SU-DHL-6 (cell line): Measurements from ENCODE around the gene HDAC3.

ENCODE experiments used
- H2AFZ ChIP-seq: fragments of 200-600 bp; sonication (generic); 2 replicates; pipeline ENCODE4 v1.6.1; 2014; ENCODE audit warnings: low read depth, mild to moderate bottlenecking, moderate library complexity, mixed read lengths, antibody characterized with exemption, low read length; ENCODE audit not compliant: severe bottlenecking
- H3F3A ChIP-seq: fragments of 200-600 bp; shearing (Covaris generic); 2 replicates; pipeline ENCODE4 v1.6.0; 2016; ENCODE audit warnings: antibody characterized with exemption, mild to moderate bottlenecking; ENCODE audit not compliant: insufficient read depth
- H3K27ac ChIP-seq: fragments of 200-600 bp; sonication (generic); 2 replicates; pipeline ENCODE4 v1.5.1; 2016; ENCODE audit warnings: low read depth, mild to moderate bottlenecking, low read length, moderate library complexity, mixed read lengths
- H3K27me3 ChIP-seq: fragments of 200-600 bp; sonication (generic), shearing (Covaris generic); 2 replicates; pipeline ENCODE4 v1.6.0; 2014; ENCODE audit warnings: mild to moderate bottlenecking, low read length
- H3K36me3 ChIP-seq: fragments of 200-600 bp; sonication (generic); 2 replicates; pipeline ENCODE4 v1.6.1; 2014; ENCODE audit warnings: mild to moderate bottlenecking, low read length, mixed read lengths
- H3K4me2 ChIP-seq: fragments of 300-600, 200-600 bp; shearing (Covaris generic), sonication (generic); 2 replicates; pipeline ENCODE4 v1.6.0; 2014; ENCODE audit warnings: low read length, low read depth, mild to moderate bottlenecking; ENCODE audit not compliant: poor library complexity, severe bottlenecking
- H3K4me3 ChIP-seq: fragments of 200-600 bp; sonication (generic); 2 replicates; pipeline ENCODE4 v1.5.1; 2014; ENCODE audit warnings: antibody characterized with exemption, low read length, mild to moderate bottlenecking, mixed read lengths; ENCODE audit not compliant: insufficient read depth, poor library complexity, severe bottlenecking
- H3K79me2 ChIP-seq: fragments of 200-600 bp; sonication (generic); 2 replicates; pipeline ENCODE4 v1.6.1; 2014; ENCODE audit warnings: mild to moderate bottlenecking, low read length, moderate library complexity; ENCODE audit not compliant: insufficient read depth
- H3K9ac ChIP-seq: fragments of 200-600 bp; sonication (generic); 2 replicates; pipeline ENCODE4 v1.7.0; 2014; ENCODE audit warnings: mild to moderate bottlenecking, low read length
- H3K9me2 ChIP-seq: fragments of 200-600 bp; sonication (generic); replicated peaks from 2 replicates; pipeline ENCODE4 v1.6.1; 2014; ENCODE audit warnings: low read length; ENCODE audit not compliant: insufficient read depth
- H3K9me3 ChIP-seq: fragments of 200-600 bp; sonication (generic); 2 replicates; pipeline ENCODE4 v1.6.1; 2014; ENCODE audit warnings: low read length, mixed read lengths; ENCODE audit not compliant: insufficient read depth
- H4K20me1 ChIP-seq: fragments of 200-600 bp; sonication (generic); 2 replicates; pipeline ENCODE4 v1.6.1; 2014; ENCODE audit warnings: low read depth, mild to moderate bottlenecking, antibody characterized with exemption, low read length, moderate library complexity, mixed read lengths
- CTCF ChIP-seq: fragments of 200-600 bp; sonication (generic); IDR thresholded peaks from one replicate; pipeline ENCODE4 v1.5.1; 2017; ENCODE audit warnings: antibody characterized with exemption, mild to moderate bottlenecking, low read length, moderate library complexity; ENCODE audit not compliant: insufficient read depth, poor library complexity, severe bottlenecking
- EZH2phosphoT487 ChIP-seq: fragments of 200-600 bp; sonication (generic), shearing (Covaris generic); conservative IDR thresholded peaks from 2 replicates; pipeline ENCODE4 v1.6.1; 2018; ENCODE audit warnings: mild to moderate bottlenecking, antibody characterized with exemption, low read length, moderate library complexity, mixed read lengths

HDAC3 gene

DNA sequence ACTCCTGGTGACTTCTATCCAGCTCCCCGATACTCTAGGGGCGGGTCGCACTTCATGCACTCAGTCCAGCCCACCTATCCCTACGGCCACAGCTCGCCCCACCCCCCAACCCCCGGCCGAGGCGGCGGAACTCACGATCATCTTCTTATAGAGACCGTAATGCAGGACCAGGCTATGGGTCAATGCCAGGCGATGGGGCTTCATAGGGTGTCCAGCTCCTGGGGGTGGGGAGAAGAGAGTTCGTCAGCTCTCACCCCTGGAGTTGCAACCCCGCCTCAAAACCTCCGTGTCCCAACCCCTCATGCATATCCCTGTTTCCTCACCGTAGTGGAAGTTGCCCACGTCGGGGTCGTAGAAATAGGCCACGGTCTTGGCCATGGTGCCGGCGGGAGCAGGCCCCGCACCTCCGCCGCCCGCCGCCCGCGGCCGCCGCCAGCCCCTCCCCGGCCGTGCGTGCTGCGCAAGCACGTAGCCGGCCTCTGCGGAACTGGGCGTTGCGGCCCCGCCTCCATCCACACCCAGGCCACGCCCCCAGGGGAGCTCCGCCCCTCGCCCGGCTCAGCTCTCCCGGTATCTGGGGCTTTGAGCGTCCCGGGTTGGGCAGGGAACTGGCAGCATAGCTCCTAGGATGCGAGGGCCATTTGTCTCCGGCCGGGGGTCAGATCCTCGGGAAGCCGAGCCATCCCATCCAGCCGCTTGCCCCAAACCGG is at the start of gene HDAC3, which contains the start of gene RELL2:
Gene HDAC3 (minus strand): TSS at position 437 of the 710 bp plus-strand sequence. CDS start 59 bp downstream, at position 378.
Gene RELL2 (plus strand): TSS at position 585 of the 710 bp plus-strand sequence. CDS start 1,229 bp downstream, outside the sequence.
- Histone ChIP-seq H3K9ac (peak within 1 kb of the TSS; percentile 94), H4K20me1 (peaks cover 15% of the 10 kb centered on the region; the same call in 1 of the 2 replicates), H3K4me3 (peak within 1 kb of the TSS; percentile 97), H3K27me3 (no peaks in the 10 kb centered on the region), H3F3A (peaks cover 8% of the 10 kb centered on the region), H3K4me2 (peak within 1 kb of the TSS; percentile 71), H2AFZ (peak within 1 kb of the TSS; percentile 70), H3K9me3 (no peaks in the 10 kb centered on the region), H3K27ac (peak within 1 kb of the TSS; percentile 82), H3K79me2 (peaks cover 59% of the 10 kb centered on the region), H3K9me2 (no peaks in the 10 kb centered on the region), H3K36me3 (peaks cover 4% of the 10 kb centered on the region)
- TF ChIP-seq CTCF (no peak), EZH2phosphoT487 (no peak)

- H2AFZ ChIP-seq = no peak overlapping the region
- no peak for TF ChIP-seq CTCF
- TF ChIP-seq EZH2phosphoT487 = no peak
Measured at GRCh38 chr5:141685591-141685990, 48.9 kb upstream of the HDAC3 start.

GRCh38 chr5:141683596-141684141 is 47.0 kb upstream of the HDAC3 start:
- Histone ChIP-seq H2AFZ (no peak overlapping the region), H3K36me3 (no peaks in the 10 kb centered on the region), H3K9me3 (no peaks in the 10 kb centered on the region), H3F3A (no peaks in the 10 kb centered on the region), H3K4me2 (no peak overlapping the region), H3K4me3 (no peak overlapping the region), H3K79me2 (no peaks in the 10 kb centered on the region), H3K27ac (no peak overlapping the region), H3K27me3 (no peaks in the 10 kb centered on the region), H4K20me1 (no peaks in the 10 kb centered on the region), H3K9ac (no peak overlapping the region), H3K9me2 (no peaks in the 10 kb centered on the region)
- no peak for TF ChIP-seq EZH2phosphoT487
- no peak for TF ChIP-seq CTCF

More at GRCh38 chr5:141685591-141685990, 48.9 kb upstream of the HDAC3 start:
- H3K79me2 ChIP-seq = no peaks in the 10 kb centered on the region
- no peak overlapping the region for H3K4me2 ChIP-seq
- H3F3A ChIP-seq = no peaks in the 10 kb centered on the region
- H3K4me3 ChIP-seq = no peak overlapping the region
- H3K9me3 ChIP-seq = no peaks in the 10 kb centered on the region
- no peak overlapping the region for H3K9ac ChIP-seq
- no peaks in the 10 kb centered on the region for H3K27me3 ChIP-seq
- no peaks in the 10 kb centered on the region for H3K9me2 ChIP-seq
- H4K20me1 ChIP-seq = no peaks in the 10 kb centered on the region
- H3K36me3 ChIP-seq = no peaks in the 10 kb centered on the region
- H3K27ac ChIP-seq = no peak overlapping the region
